Neural progenitor cell (in vitro differentiated cells): ENCODE data around the gene RBFOX1.

Experiments used
- EZH2 ChIP-seq: fragments of 200-600 bp; sonication (generic); IDR thresholded peaks from 2 replicates; pipeline ENCODE4 v1.6.1; 2017; ENCODE audit warnings: antibody characterized with exemption, mild to moderate bottlenecking, moderate library complexity
- EZH2phosphoT487 ChIP-seq: fragments of 200-600 bp; sonication (generic); IDR thresholded peaks from 2 replicates; pipeline ENCODE4 v1.6.1; 2017; ENCODE audit warnings: antibody characterized with exemption
- TF ChIP-seq, protein P1 (sequence below): fragments of 200-600 bp; sonication (generic); IDR thresholded peaks from 2 replicates; pipeline ENCODE4 v1.5.1; 2017; ENCODE audit warnings: antibody characterized with exemption, mild to moderate bottlenecking

DNA sequence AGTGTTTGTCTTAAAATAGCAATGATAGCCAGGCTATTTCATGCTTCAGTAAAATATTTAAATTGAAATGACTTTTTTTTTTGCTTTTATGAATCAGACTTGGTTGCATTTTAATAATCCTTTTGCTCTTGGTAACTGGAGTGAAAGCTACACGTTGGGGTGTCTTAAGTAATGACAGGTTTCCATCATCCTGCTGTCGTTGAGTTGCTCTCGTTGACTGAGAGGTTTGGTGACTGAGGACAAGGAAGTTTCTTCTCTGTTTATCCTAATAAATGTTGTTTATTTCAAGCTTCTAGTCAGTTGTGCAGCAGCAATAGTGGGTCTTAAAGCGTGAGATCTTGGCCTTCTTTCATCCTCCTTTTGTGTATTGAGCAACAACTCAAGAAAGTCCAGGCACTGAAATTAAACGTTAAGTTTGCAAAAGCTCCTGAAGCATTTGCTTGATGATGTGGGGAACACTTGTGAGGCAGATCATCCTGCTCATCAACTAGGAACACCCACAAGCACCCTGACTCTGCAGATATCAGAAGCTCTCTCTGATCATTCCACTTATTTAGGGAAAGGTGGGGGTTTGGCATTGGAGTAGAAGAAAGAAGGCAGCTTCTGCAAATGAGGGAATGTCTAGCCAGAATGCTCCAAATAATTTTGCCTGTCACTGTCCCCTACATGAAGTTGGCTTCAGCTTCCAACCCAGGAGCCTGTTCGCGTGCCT, 179.1 kb downstream of the RBFOX1 start:
- TF ChIP-seq, protein P1, sequence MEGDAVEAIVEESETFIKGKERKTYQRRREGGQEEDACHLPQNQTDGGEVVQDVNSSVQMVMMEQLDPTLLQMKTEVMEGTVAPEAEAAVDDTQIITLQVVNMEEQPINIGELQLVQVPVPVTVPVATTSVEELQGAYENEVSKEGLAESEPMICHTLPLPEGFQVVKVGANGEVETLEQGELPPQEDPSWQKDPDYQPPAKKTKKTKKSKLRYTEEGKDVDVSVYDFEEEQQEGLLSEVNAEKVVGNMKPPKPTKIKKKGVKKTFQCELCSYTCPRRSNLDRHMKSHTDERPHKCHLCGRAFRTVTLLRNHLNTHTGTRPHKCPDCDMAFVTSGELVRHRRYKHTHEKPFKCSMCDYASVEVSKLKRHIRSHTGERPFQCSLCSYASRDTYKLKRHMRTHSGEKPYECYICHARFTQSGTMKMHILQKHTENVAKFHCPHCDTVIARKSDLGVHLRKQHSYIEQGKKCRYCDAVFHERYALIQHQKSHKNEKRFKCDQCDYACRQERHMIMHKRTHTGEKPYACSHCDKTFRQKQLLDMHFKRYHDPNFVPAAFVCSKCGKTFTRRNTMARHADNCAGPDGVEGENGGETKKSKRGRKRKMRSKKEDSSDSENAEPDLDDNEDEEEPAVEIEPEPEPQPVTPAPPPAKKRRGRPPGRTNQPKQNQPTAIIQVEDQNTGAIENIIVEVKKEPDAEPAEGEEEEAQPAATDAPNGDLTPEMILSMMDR = no peak
- no peak for TF ChIP-seq EZH2phosphoT487
- TF ChIP-seq EZH2 = no peak
